Measurements from ENCODE around the gene HCCS.
"Not testable (repeated sequence)": the region's sequence is repeated elsewhere in the genome, so short reads cannot be mapped to it uniquely, and the experiment has no call there.

The HCCS gene

GRCh38 chrX:11111037-11111851 is at the start of gene HCCS:
Gene HCCS (plus strand): TSS chrX:11111332. CDS start chrX:11112061, 729 bp downstream.
- DNase-seq, result peak; percentile 83

- no peak for DNase-seq
Observed at GRCh38 chrX:11064276-11064675, 46.9 kb upstream of the HCCS start.

GRCh38 chrX:11064851-11065600 is 46.1 kb upstream of the HCCS start:
- DNase-seq, result peak; percentile 29

- no peak for DNase-seq
Observed at GRCh38 chrX:11066812-11067211, 44.3 kb upstream of the HCCS start.

- DNase-seq, result no peak
Observed at GRCh38 chrX:11073381-11073780, 37.8 kb upstream of the HCCS start.

- no peak for DNase-seq
Observed at GRCh38 chrX:11080741-11081305, 30.3 kb upstream of the HCCS start.

- no peak for DNase-seq
Observed at GRCh38 chrX:11081511-11081910, 29.6 kb upstream of the HCCS start.

- DNase-seq, result no peak
Observed at GRCh38 chrX:11085305-11085704, 25.8 kb upstream of the HCCS start.

- DNase-seq, result no peak
Observed at GRCh38 chrX:11089802-11090201, 21.3 kb upstream of the HCCS start.

- no peak for DNase-seq
Observed at GRCh38 chrX:11097933-11098332, 13.2 kb upstream of the HCCS start.

- DNase-seq, result no peak
Observed at GRCh38 chrX:11099465-11099864, 11.7 kb upstream of the HCCS start.

GRCh38 chrX:11100281-11101035 is 10.7 kb upstream of the HCCS start:
- peak; percentile 42 for DNase-seq

GRCh38 chrX:11103006-11103405 is 8.1 kb upstream of the HCCS start:
- DNase-seq, result no peak

GRCh38 chrX:11103751-11104150 is 7.4 kb upstream of the HCCS start:
- no peak for DNase-seq

GRCh38 chrX:11105080-11105479 is 6.1 kb upstream of the HCCS start:
- no peak for DNase-seq

GRCh38 chrX:11108253-11108941 is 2.7 kb upstream of the HCCS start:
- DNase-seq, result no peak

- no peak for DNase-seq
Observed at GRCh38 chrX:11109968-11110367, 1.2 kb upstream of the HCCS start.

GRCh38 chrX:11111947-11112346 is 815 bp downstream of the HCCS start:
- DNase-seq, result no peak

- no peak for DNase-seq
Observed at GRCh38 chrX:11113731-11114130, 2.6 kb downstream of the HCCS start.

GRCh38 chrX:11117745-11118144 is 6.6 kb downstream of the HCCS start:
- DNase-seq, result no peak

- DNase-seq, result no peak
Observed at GRCh38 chrX:11119313-11119943, 8.3 kb downstream of the HCCS start.

- not testable (repeated sequence) for DNase-seq
Observed at GRCh38 chrX:11123087-11123486, 12.0 kb downstream of the HCCS start.

All from midbrain (tissue), 1 donor.